Loucy (cell line): ENCODE results near the gene DALRD3.

Experiments used
- EZH2phosphoT487 ChIP-seq: fragments of 200-600 bp; IDR thresholded peaks from 2 replicates; pipeline ENCODE4 v1.6.1; 2018; ENCODE audit warnings: antibody characterized with exemption, mild to moderate bottlenecking, moderate library complexity, borderline replicate concordance
- TF ChIP-seq, protein P1 (sequence below): fragments of 200-600 bp; sonication (generic); conservative IDR thresholded peaks from 2 replicates; pipeline ENCODE4 v1.5.1; 2014; ENCODE audit warnings: mild to moderate bottlenecking, antibody characterized with exemption, low read length

DNA sequence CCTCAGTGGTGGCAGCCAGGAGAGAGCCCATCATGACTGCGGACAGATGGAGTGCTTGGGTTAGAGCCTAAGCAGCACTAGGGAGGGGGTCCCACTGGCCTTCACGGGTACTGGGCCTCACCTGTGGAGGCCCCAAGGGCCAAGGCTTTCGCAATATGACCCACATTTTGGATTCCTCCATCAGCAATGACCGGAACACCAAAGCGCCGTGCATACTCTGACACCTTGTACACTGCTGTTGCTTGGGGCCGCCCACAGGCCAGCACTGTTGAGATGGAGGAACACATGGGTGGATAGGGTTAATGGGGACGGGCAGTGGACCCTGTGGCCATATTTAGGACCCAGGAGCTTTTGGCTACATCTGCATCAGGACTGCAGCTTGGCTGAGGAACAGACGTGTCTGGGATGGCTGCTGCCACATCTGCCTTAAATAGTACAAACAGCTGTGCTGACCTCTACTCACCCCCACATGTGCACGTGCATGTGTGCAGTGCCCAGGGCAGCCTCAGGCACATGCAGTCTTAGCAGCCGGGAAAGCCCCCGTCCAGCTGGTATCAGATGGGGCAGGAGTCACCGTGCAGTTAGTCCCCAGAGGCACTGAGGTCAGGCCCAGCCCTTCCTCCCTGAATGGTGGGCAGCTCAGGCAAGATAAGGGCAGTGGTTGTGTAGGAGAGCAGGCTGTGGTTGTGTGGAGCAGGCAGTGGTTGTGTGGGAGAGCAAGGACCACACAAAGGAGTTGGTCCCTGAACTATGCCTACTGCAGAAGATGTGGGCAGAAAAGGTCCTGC is 6.8 kb upstream of the DALRD3 start:
- TF ChIP-seq, protein P1, sequence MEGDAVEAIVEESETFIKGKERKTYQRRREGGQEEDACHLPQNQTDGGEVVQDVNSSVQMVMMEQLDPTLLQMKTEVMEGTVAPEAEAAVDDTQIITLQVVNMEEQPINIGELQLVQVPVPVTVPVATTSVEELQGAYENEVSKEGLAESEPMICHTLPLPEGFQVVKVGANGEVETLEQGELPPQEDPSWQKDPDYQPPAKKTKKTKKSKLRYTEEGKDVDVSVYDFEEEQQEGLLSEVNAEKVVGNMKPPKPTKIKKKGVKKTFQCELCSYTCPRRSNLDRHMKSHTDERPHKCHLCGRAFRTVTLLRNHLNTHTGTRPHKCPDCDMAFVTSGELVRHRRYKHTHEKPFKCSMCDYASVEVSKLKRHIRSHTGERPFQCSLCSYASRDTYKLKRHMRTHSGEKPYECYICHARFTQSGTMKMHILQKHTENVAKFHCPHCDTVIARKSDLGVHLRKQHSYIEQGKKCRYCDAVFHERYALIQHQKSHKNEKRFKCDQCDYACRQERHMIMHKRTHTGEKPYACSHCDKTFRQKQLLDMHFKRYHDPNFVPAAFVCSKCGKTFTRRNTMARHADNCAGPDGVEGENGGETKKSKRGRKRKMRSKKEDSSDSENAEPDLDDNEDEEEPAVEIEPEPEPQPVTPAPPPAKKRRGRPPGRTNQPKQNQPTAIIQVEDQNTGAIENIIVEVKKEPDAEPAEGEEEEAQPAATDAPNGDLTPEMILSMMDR: no peak
- no peak for TF ChIP-seq EZH2phosphoT487
